ENCODE results near the gene FBXO27.
"Not testable (repeated sequence)": the region's sequence is repeated elsewhere in the genome, so short reads cannot be mapped to it uniquely, and the experiment has no call there.

The FBXO27 gene

GRCh38 chr19:38988627-38989026 is 43.7 kb downstream of the FBXO27 start:
- not testable (repeated sequence) for DNase-seq (ENCODE audit: low read depth in 2 of 2)

- not testable (repeated sequence) for DNase-seq (ENCODE audit: low read depth in 2 of 2)
Observed at GRCh38 chr19:38987745-38988144, 44.6 kb downstream of the FBXO27 start.

- no peak for DNase-seq (ENCODE audit: low read depth in 2 of 2)
Observed at GRCh38 chr19:38985262-38985661, 47.1 kb downstream of the FBXO27 start.

- no peak for DNase-seq (ENCODE audit: low read depth in 2 of 2)
Observed at GRCh38 chr19:38980583-38981374, 51.6 kb downstream of the FBXO27 start.

- no peak for DNase-seq (ENCODE audit: low read depth in 2 of 2)
Observed at GRCh38 chr19:38979812-38980211, 52.5 kb downstream of the FBXO27 start.

GRCh38 chr19:38978326-38978689 is 54.0 kb downstream of the FBXO27 start:
- no peak for DNase-seq (ENCODE audit: low read depth in 2 of 2)

GRCh38 chr19:38977445-38978325 is 54.7 kb downstream of the FBXO27 start:
- DNase-seq (ENCODE audit: low read depth in 2 of 2) = no peak

GRCh38 chr19:38975861-38976271 is 56.5 kb downstream of the FBXO27 start:
- DNase-seq (ENCODE audit: low read depth in 2 of 2) = no peak

GRCh38 chr19:38975214-38975860 is 57.0 kb downstream of the FBXO27 start, which contains the start of gene FBXO17:
FBXO17 (minus strand) TSS chr19:38975742; CDS start chr19:38950319, 25,423 bp downstream.
- DNase-seq (ENCODE audit: low read depth in 2 of 2) = no peak

- DNase-seq (ENCODE audit: low read depth in 2 of 2) = no peak
Observed at GRCh38 chr19:38974624-38975213, 57.6 kb downstream of the FBXO27 start.

Data from stimulated activated CD8-positive, alpha-beta memory T cell treated with anti-CD3 and anti-CD28 coated beads, Interleukin-7, amount 100 ng/mL, for 4 hours (primary cell).